HepG2 (cell line): Measurements from ENCODE around the gene SPDYE4. TPM values are rescaled to one million over a fixed set of nuclear protein-coding genes. Genes with fewer than 3 reads are reported as not detected.

ENCODE experiments used
- BORCS8-MEF2B ChIP-seq: sonication (generic); formaldehyde crosslinking; IDR thresholded peaks from 2 replicates; pipeline ENCODE4 v1.8.0; 2022; ENCODE audit warnings: mild to moderate bottlenecking, missing genetic modification reagents
- CTCF ChIP-seq: sonication (generic); formaldehyde crosslinking; IDR thresholded peaks from 2 replicates; pipeline ENCODE4 v1.5.0; 2020; ENCODE audit warnings: mild to moderate bottlenecking, missing genetic modification reagents, moderate library complexity
- ETV5 ChIP-seq: IDR thresholded peaks from 2 replicates; pipeline ENCODE4 v1.6.1; 2018; ENCODE audit warnings: missing biosample characterization, missing genetic modification reagents, inconsistent platforms, borderline replicate concordance
- FOXK2 ChIP-seq: fragments of 450-650 bp; IDR thresholded peaks from 2 replicates; pipeline ENCODE4 v1.6.1; 2016
- GABPB1 ChIP-seq: IDR thresholded peaks from 2 replicates; pipeline ENCODE4 v1.6.1; 2016; ENCODE audit warnings: mild to moderate bottlenecking, missing genetic modification reagents, moderate library complexity, missing compliant biosample characterization
- JUNB ChIP-seq: sonication (generic); formaldehyde crosslinking; IDR thresholded peaks from 2 replicates; pipeline ENCODE4 v1.8.0; 2022; ENCODE audit warnings: missing genetic modification reagents, mild to moderate bottlenecking, borderline replicate concordance
- REPIN1 ChIP-seq: sonication (generic); formaldehyde crosslinking; IDR thresholded peaks from 2 replicates; pipeline ENCODE4 v1.8.0; 2022; ENCODE audit warnings: missing genetic modification reagents, low read depth, mild to moderate bottlenecking, borderline replicate concordance
- RFXANK ChIP-seq: IDR thresholded peaks from 2 replicates; pipeline ENCODE4 v1.6.1; 2016
- SMAD3 ChIP-seq: sonication (generic); formaldehyde crosslinking; IDR thresholded peaks from 2 replicates; pipeline ENCODE4 v1.4.0; 2020; ENCODE audit warnings: missing genetic modification reagents
- ZC3H13 ChIP-seq: sonication (generic); formaldehyde crosslinking; IDR thresholded peaks from 2 replicates; pipeline ENCODE4 v1.8.1; 2023; ENCODE audit warnings: mild to moderate bottlenecking, missing genetic modification reagents, moderate library complexity
- ZFP1 ChIP-seq: IDR thresholded peaks from 2 replicates; pipeline ENCODE4 v1.6.1; 2016
- ZNF263 ChIP-seq: sonication (generic); formaldehyde crosslinking; IDR thresholded peaks from 2 replicates; pipeline ENCODE4 v1.4.0; 2020; ENCODE audit warnings: missing genetic modification reagents
- ZNF281 ChIP-seq: sonication (generic); formaldehyde crosslinking; IDR thresholded peaks from 2 replicates; pipeline ENCODE4 v1.4.0; 2020; ENCODE audit warnings: missing genetic modification reagents, borderline replicate concordance
- ZNF546 ChIP-seq: sonication (generic); formaldehyde crosslinking; conservative IDR thresholded peaks from 2 replicates; pipeline ENCODE4 v1.8.1; 2023; ENCODE audit warnings: mild to moderate bottlenecking, missing genetic modification reagents
- ZNF563 ChIP-seq: sonication (generic); formaldehyde crosslinking; IDR thresholded peaks from 2 replicates; pipeline ENCODE4 v1.8.0; 2022; ENCODE audit warnings: mild to moderate bottlenecking, moderate library complexity, missing genetic modification reagents
- ZNF691 ChIP-seq: sonication (generic); formaldehyde crosslinking; IDR thresholded peaks from 2 replicates; pipeline ENCODE4 v1.4.0; 2020; ENCODE audit warnings: missing genetic modification reagents, low read depth, mild to moderate bottlenecking, borderline replicate concordance
- ZNF749 ChIP-seq: sonication (generic); formaldehyde crosslinking; IDR thresholded peaks from 2 replicates; pipeline ENCODE4 v1.8.0; 2022; ENCODE audit warnings: mild to moderate bottlenecking, missing genetic modification reagents, moderate library complexity, borderline replicate concordance
- ZNF816 ChIP-seq: sonication (generic); formaldehyde crosslinking; IDR thresholded peaks from 2 replicates; pipeline ENCODE4 v1.8.0; 2022; ENCODE audit warnings: missing genetic modification reagents, mild to moderate bottlenecking, borderline replicate concordance
- ZNF879 ChIP-seq: sonication (generic); formaldehyde crosslinking; IDR thresholded peaks from 2 replicates; pipeline ENCODE4 v1.8.1; 2023; ENCODE audit warnings: missing genetic modification reagents
- polyA plus RNA-seq, 8 experiments: library from polyadenylated mRNA; depleted of rRNA in 3 of 8; stranded (reverse) in 7 of 8; unstranded in 1 of 8; fragments of >200 nt; fragmentation: Illumina TruSeq in 4 of 8; extraction: Trizol in 4 of 8; gene quantifications; 2 replicates each; pipeline versions ENCODE4 v1.2.1 to v1.2.3, GENCODE V29; 2011 to 2016; ENCODE audit warnings: low read depth in 4 of 8, missing spikeins in 1 of 8, mixed read lengths in 1 of 8; ENCODE audit not compliant: insufficient read depth in 1 of 8
- total RNA-seq, 5 experiments: library from RNA; depleted of rRNA; stranded (reverse); fragments of >200 nt; fragmentation: Illumina TruSeq; extraction: Trizol; gene quantifications; 2 replicates each; pipeline ENCODE4 v1.2.3, GENCODE V29; 2016; ENCODE audit warnings: low read depth in 1 of 5
- TF ChIP-seq, protein P1 (sequence below): sonication (generic); formaldehyde crosslinking; IDR thresholded peaks from 2 replicates; pipeline ENCODE4 v1.5.1; 2020; ENCODE audit warnings: mild to moderate bottlenecking, moderate library complexity, missing genetic modification reagents
- TF ChIP-seq, protein P2 (sequence below): sonication (generic); formaldehyde crosslinking; conservative IDR thresholded peaks from 2 replicates; pipeline ENCODE4 v1.4.0; 2020; ENCODE audit warnings: missing genetic modification reagents

Gene SPDYE4
- total and polyA plus RNA-seq, 2 of the 13 experiments (the other 11 are each of a cell fraction or from before 2014, with no cell fraction given) = not detected

DNA sequence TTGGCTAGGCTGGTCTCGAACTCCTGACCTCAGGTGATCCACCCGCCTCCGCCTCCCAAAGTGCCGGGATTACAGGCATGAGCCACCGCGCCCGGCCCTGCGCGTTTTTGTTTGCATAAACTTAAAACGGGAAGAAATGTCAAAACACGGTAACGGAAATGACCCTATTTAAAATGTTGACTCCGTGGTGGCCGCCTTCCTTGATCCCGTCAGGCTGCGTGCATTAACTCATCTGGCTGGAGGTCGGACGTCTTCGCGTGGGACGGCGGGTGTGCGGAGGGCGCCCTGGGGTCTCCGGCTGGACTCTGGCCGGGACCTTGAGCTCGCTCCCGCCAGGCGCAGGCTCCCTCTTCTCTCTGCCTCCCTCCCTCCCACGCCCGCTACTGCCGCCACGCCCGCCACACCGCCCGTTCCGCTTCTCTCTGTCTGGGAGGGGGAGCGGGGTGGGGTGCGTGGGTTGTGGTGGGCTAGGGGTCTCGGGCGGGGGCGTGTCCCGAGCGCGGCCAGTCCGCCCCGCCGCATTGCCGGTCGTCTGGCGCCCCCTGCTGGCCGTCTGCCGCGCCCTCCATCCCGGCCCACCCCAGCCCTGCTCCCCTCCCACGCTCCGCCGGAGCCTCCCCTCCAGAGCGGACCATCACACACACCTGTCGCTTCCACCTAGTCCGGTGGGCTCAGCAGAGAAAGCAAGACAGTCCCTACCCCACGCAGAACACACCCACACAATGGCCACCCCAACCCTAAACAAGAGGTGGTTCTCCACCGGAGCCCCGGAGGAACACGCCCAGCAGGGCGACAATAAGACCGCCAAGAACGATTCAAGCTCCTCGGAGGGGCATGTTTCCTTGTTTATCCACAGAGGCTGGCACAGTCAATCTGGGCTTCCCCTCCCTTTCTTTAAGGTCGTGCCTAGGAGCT, 12.5 kb downstream of the SPDYE4 start (continued):
- TF ChIP-seq CTCF (CRISPR knock-in tag) (peak; percentile 86), ZNF263 (no peak; the same call in 1 of the 2 replicates), REPIN1 (CRISPR knock-in tag) (0 out of 2 replicates have a peak, but pooled peaks have one; percentile 48), GABPB1 (peak; percentile 64), ZNF563 (CRISPR knock-in tag) (peak; percentile 13; the same call in 1 of the 2 replicates), ETV5 (CRISPR knock-in tag) (peak; percentile 23; the same call in 1 of the 2 replicates), ZC3H13 (no peak), ZNF749 (CRISPR knock-in tag) (no peak), ZNF546 (no peak), RFXANK (no peak), ZNF816 (peak; percentile 41; the same call in 1 of the 2 replicates), FOXK2 (no peak), ZNF879 (CRISPR knock-in tag) (no peak), ZFP1 (CRISPR knock-in tag) (no peak), ZNF691 (CRISPR knock-in tag) (0 out of 2 replicates have a peak, but pooled peaks have one; percentile 29), ZNF281 (CRISPR knock-in tag) (no peak), JUNB (CRISPR knock-in tag) (no peak), SMAD3 (no peak), BORCS8-MEF2B (CRISPR knock-in tag) (no peak)
- TF ChIP-seq, protein P1, sequence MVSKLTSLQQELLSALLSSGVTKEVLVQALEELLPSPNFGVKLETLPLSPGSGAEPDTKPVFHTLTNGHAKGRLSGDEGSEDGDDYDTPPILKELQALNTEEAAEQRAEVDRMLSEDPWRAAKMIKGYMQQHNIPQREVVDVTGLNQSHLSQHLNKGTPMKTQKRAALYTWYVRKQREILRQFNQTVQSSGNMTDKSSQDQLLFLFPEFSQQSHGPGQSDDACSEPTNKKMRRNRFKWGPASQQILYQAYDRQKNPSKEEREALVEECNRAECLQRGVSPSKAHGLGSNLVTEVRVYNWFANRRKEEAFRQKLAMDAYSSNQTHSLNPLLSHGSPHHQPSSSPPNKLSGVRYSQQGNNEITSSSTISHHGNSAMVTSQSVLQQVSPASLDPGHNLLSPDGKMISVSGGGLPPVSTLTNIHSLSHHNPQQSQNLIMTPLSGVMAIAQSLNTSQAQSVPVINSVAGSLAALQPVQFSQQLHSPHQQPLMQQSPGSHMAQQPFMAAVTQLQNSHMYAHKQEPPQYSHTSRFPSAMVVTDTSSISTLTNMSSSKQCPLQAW (CRISPR knock-in tag) = no peak
- TF ChIP-seq, protein P2, sequence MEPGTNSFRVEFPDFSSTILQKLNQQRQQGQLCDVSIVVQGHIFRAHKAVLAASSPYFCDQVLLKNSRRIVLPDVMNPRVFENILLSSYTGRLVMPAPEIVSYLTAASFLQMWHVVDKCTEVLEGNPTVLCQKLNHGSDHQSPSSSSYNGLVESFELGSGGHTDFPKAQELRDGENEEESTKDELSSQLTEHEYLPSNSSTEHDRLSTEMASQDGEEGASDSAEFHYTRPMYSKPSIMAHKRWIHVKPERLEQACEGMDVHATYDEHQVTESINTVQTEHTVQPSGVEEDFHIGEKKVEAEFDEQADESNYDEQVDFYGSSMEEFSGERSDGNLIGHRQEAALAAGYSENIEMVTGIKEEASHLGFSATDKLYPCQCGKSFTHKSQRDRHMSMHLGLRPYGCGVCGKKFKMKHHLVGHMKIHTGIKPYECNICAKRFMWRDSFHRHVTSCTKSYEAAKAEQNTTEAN = no peak
